Measurements from ENCODE around the gene LMAN1.

- TF ChIP-seq CTCF (conservative IDR thresholded peaks at IDR 0.05): no peak
- no peak for TF ChIP-seq ZFX (IDR thresholded peaks at IDR 0.05)
Observed at GRCh38 chr18:59323931-59324622, 35.0 kb downstream of the LMAN1 start.
